SK-N-SH (cell line): ENCODE data around the gene SLC16A13. TPM values are rescaled to one million over a fixed set of nuclear protein-coding genes. Genes with fewer than 3 reads are reported as not detected.

Experiments used
- CTCF ChIA-PET: fragments of 300-600, 350-600 bp; formaldehyde crosslinking; extraction: SDS; loops from one replicate; lab custom pipeline; 2021; lab: Yijun Ruan, JAX
- POLR2A ChIA-PET: fragments of 350-600 bp; sonication (Branson Sonifier 250); formaldehyde crosslinking; extraction: SDS; loops from one replicate; lab custom pipeline; 2020; ENCODE audit warnings: antibody characterized with exemption, inconsistent platforms; lab: Yijun Ruan, JAX
- DNase-seq: peaks from one replicate; pipeline ENCODE4 v3.0.0; 2012
- H2AFZ ChIP-seq: fragments of 200-600 bp; sonication (generic); 2 replicates; pipeline ENCODE4 v1.8.1; 2016; ENCODE audit warnings: antibody characterized with exemption, mild to moderate bottlenecking, low read depth
- H3F3A ChIP-seq: fragments of 200-600 bp; sonication (generic); replicated peaks from 2 replicates; pipeline ENCODE3; 2016; ENCODE audit warnings: antibody characterized with exemption, mild to moderate bottlenecking; ENCODE audit not compliant: insufficient read depth
- H3K27ac ChIP-seq, 2 experiments: fragments of 200-500 bp in 1 of 2; fragments of 200-600 bp in 1 of 2; sonication (Bioruptor generic) in 1 of 2; sonication (generic), shearing (Covaris generic) in 1 of 2; 2 replicates each; pipeline versions ENCODE4 v1.5.1 to v1.6.1; 2014 to 2016; ENCODE audit warnings: low read depth in 2 of 2, inconsistent platforms in 1 of 2, low read length in 1 of 2, mild to moderate bottlenecking in 1 of 2, mixed read lengths in 1 of 2
- H3K27me3 ChIP-seq: fragments of 200-600 bp; sonication (generic), shearing (Covaris generic); 2 replicates; pipeline ENCODE4 v1.6.1; 2016; ENCODE audit warnings: mixed run types; ENCODE audit not compliant: insufficient read depth
- H3K36me3 ChIP-seq, 2 experiments: fragments of 200-500 bp in 1 of 2; fragments of 200-600 bp in 1 of 2; sonication (Bioruptor generic) in 1 of 2; sonication (generic) in 1 of 2; replicated peaks in 1 of 2; 2 replicates each; pipeline versions ENCODE3 to v1.5.1; 2014 to 2016; ENCODE audit warnings: low read length in 1 of 2, mild to moderate bottlenecking in 1 of 2; ENCODE audit not compliant: insufficient read depth in 2 of 2, control insufficient read depth in 1 of 2
- H3K4me1 ChIP-seq, 2 experiments: fragments of 200-500 bp in 1 of 2; fragments of 200-600 bp in 1 of 2; sonication (Bioruptor generic) in 1 of 2; sonication (generic), shearing (Covaris generic) in 1 of 2; 2 replicates each; pipeline versions ENCODE4 v1.5.1 to v1.6.1; 2014 to 2016; ENCODE audit warnings: low read depth in 1 of 2, low read length in 1 of 2, mixed run types in 1 of 2; ENCODE audit not compliant: insufficient read depth in 2 of 2, control insufficient read depth in 1 of 2
- H3K4me2 ChIP-seq: fragments of 200-600 bp; sonication (generic), shearing (Covaris generic); 2 replicates; pipeline ENCODE4 v1.6.1; 2017; ENCODE audit warnings: mixed run types
- H3K4me3 ChIP-seq, 2 experiments: fragments of 200-500 bp in 1 of 2; fragments of 200-600 bp in 1 of 2; sonication (Bioruptor generic) in 1 of 2; sonication (generic), shearing (Covaris generic) in 1 of 2; 2 replicates each; pipeline versions ENCODE4 v1.5.1 to v1.8.1; 2014 to 2016; ENCODE audit warnings: low read depth in 2 of 2, inconsistent platforms in 1 of 2, low read length in 1 of 2, mild to moderate bottlenecking in 1 of 2, mixed read lengths in 1 of 2, moderate library complexity in 1 of 2
- H3K79me2 ChIP-seq: fragments of 200-600 bp; sonication (generic); 2 replicates; pipeline ENCODE4 v1.8.1; 2017; ENCODE audit warnings: mild to moderate bottlenecking; ENCODE audit not compliant: insufficient read depth
- H3K9ac ChIP-seq: fragments of 200-600 bp; sonication (generic); 2 replicates; pipeline ENCODE4 v1.6.1; 2017; ENCODE audit warnings: mixed run types
- H3K9me2 ChIP-seq: fragments of 200-600 bp; sonication (generic); 2 replicates; pipeline ENCODE4 v1.6.1; 2017; ENCODE audit warnings: mixed run types
- H3K9me3 ChIP-seq: fragments of 200-600 bp; sonication (generic); 2 replicates; pipeline ENCODE4 v1.6.1; 2017; ENCODE audit warnings: mixed run types, mild to moderate bottlenecking, moderate library complexity
- H4K20me1 ChIP-seq: fragments of 200-600 bp; sonication (generic); 2 replicates; pipeline ENCODE4 v1.6.1; 2017; ENCODE audit warnings: mild to moderate bottlenecking, mixed run types; ENCODE audit not compliant: insufficient read depth
- ELF1 ChIP-seq: IDR thresholded peaks from 2 replicates; pipeline ENCODE4 v1.4.0; 2012
- EP300 ChIP-seq, 2 experiments: IDR thresholded peaks; 2 replicates each; pipeline versions ENCODE4 v1.4.0 to v1.6.1; 2012; ENCODE audit warnings: borderline replicate concordance in 1 of 2, low read depth in 1 of 2, low read length in 1 of 2
- EZH2phosphoT487 ChIP-seq: fragments of 200-600 bp; sonication (generic); IDR thresholded peaks from 2 replicates; pipeline ENCODE4 v1.6.1; 2017; ENCODE audit warnings: low read depth, mixed run types, mild to moderate bottlenecking, antibody characterized with exemption, moderate library complexity, borderline replicate concordance
- FOXM1 ChIP-seq: IDR thresholded peaks from 2 replicates; pipeline ENCODE4 v1.4.0; 2012; ENCODE audit warnings: low read depth, mild to moderate bottlenecking
- GABPA ChIP-seq: IDR thresholded peaks from 2 replicates; pipeline ENCODE4 v1.4.0; 2012; ENCODE audit warnings: low read depth, mild to moderate bottlenecking
- JUND ChIP-seq: IDR thresholded peaks from 2 replicates; pipeline ENCODE4 v1.4.0; 2012
- MAX ChIP-seq: IDR thresholded peaks from 2 replicates; pipeline ENCODE4 v1.4.0; 2012; ENCODE audit warnings: low read depth
- MEF2A ChIP-seq: IDR thresholded peaks from 2 replicates; pipeline ENCODE4 v1.4.0; 2012; ENCODE audit warnings: low read depth, borderline replicate concordance
- MXI1 ChIP-seq: IDR thresholded peaks from 2 replicates; pipeline ENCODE4 v1.6.1; 2012; ENCODE audit warnings: mild to moderate bottlenecking, low read depth, low read length, improper control_type of control experiment
- NRF1 ChIP-seq: IDR thresholded peaks from 2 replicates; pipeline ENCODE4 v1.6.1; 2012; ENCODE audit warnings: low read depth, mild to moderate bottlenecking, low read length
- PBX3 ChIP-seq: IDR thresholded peaks from 2 replicates; pipeline ENCODE4; 2012
- POLR2AphosphoS5 ChIP-seq: IDR thresholded peaks from 2 replicates; pipeline ENCODE4 v1.6.1; 2012; ENCODE audit warnings: low read depth, low read length
- RAD21 ChIP-seq: IDR thresholded peaks from 2 replicates; pipeline ENCODE4 v1.6.1; 2012; ENCODE audit warnings: mild to moderate bottlenecking, low read length
- RCOR1 ChIP-seq: fragments of 150-350 bp; IDR thresholded peaks from 2 replicates; pipeline ENCODE4 v1.6.1; 2017; ENCODE audit warnings: antibody characterized with exemption, low read length
- REST ChIP-seq: IDR thresholded peaks from 2 replicates; pipeline ENCODE4 v1.6.1; 2012; ENCODE audit warnings: mild to moderate bottlenecking, low read depth, low read length, moderate library complexity
- SIN3A ChIP-seq: IDR thresholded peaks from 2 replicates; pipeline ENCODE4 v1.6.1; 2012; ENCODE audit warnings: low read depth, mild to moderate bottlenecking, low read length, moderate library complexity, borderline replicate concordance
- SMC3 ChIP-seq: IDR thresholded peaks from 2 replicates; pipeline ENCODE4 v1.6.1; 2012; ENCODE audit warnings: low read depth, low read length, improper control_type of control experiment
- TCF12 ChIP-seq: IDR thresholded peaks from 2 replicates; pipeline ENCODE4 v1.4.0; 2012
- USF1 ChIP-seq: IDR thresholded peaks from 2 replicates; pipeline ENCODE4 v1.4.0; 2012; ENCODE audit warnings: low read depth, borderline replicate concordance
- USF2 ChIP-seq: fragments of 150-350 bp; IDR thresholded peaks from 2 replicates; pipeline ENCODE4 v1.6.1; 2017; ENCODE audit warnings: antibody characterized with exemption, low read length, low read depth, borderline replicate concordance
- ZBTB33 ChIP-seq: IDR thresholded peaks from 2 replicates; pipeline ENCODE4 v1.4.0; 2012; ENCODE audit warnings: low read depth, borderline replicate concordance
- WGBS: methylation state at CpG from one replicate; pipeline ENCODE4 v1.1.6; 2017; ENCODE audit warnings: low lambda C conversion rate; 5-methylcytosine and 5-hydroxymethylcytosine counted together
- polyA plus RNA-seq, 3 experiments: library from polyadenylated mRNA; depleted of rRNA; stranded (reverse); fragments of >200 nt; gene quantifications; 2 replicates each; pipeline ENCODE4 v1.2.3, GENCODE V29; 2012

The SLC16A13 gene
- polyA plus RNA-seq, 1 of the 3 experiments (the other 2 are of a cell fraction): 3.9 TPM

DNA sequence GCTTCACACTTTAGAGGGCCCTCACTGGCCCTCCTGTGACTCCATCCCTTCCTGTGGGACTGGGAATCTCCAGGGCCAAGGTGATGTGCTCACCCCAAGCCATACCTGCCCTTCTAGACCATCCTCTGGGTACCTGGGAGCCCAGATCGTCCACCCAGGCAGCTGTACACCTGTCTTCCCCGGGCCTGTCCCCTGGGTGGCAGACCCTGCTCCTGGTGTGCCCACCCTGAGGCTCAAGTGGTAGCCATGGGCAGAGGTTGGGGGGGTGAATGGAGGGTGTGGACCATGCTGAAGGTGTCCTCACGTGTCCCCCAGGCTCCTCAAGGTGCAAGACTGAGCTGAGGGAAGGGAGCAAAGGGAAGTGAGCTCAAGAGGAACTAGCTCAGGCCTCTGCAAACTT, 34.9 kb downstream of the SLC16A13 start:
- no peaks in the 10 kb centered on the region for H3K36me3 ChIP-seq
- no peak overlapping the region for H3K4me2 ChIP-seq
- H3K27ac ChIP-seq: no peak overlapping the region
- H3K9me3 ChIP-seq: no peaks in the 10 kb centered on the region
- no peak overlapping the region for H3K9ac ChIP-seq
- H3F3A ChIP-seq: no peaks in the 10 kb centered on the region
- DNase-seq: no peak
- H3K9me2 ChIP-seq: no peaks in the 10 kb centered on the region
- H3K4me3 ChIP-seq: no peak overlapping the region
- peaks cover 35% of the 10 kb centered on the region for H3K27me3 ChIP-seq
- no peak overlapping the region for H2AFZ ChIP-seq
- no peaks in the 10 kb centered on the region for H3K79me2 ChIP-seq
- ChIA-PET POLR2A (no interaction called here), CTCF (interaction anchor here (1.2 kb wide), 1 partner anchor 18 kb away, joined by 4 read pairs; no protein-coding TSS in a partner anchor)
- WGBS: 0% methylated on average over 1 of the region's 3 CpGs
- no peaks in the 10 kb centered on the region for H3K4me1 ChIP-seq
- H4K20me1 ChIP-seq: no peaks in the 10 kb centered on the region
- TF ChIP-seq MXI1 (no peak), REST (no peak), JUND (no peak), SIN3A (no peak), EP300 (IDR thresholded peaks at IDR 0.05; ENCODE audit: borderline replicate concordance in 1 of 2, low read depth in 1 of 2, low read length in 1 of 2) (no peak), EZH2phosphoT487 (no peak), RCOR1 (no peak), SMC3 (no peak), USF1 (no peak), RAD21 (no peak), FOXM1 (no peak), MEF2A (no peak), TCF12 (no peak), POLR2AphosphoS5 (no peak), ELF1 (no peak)

DNA sequence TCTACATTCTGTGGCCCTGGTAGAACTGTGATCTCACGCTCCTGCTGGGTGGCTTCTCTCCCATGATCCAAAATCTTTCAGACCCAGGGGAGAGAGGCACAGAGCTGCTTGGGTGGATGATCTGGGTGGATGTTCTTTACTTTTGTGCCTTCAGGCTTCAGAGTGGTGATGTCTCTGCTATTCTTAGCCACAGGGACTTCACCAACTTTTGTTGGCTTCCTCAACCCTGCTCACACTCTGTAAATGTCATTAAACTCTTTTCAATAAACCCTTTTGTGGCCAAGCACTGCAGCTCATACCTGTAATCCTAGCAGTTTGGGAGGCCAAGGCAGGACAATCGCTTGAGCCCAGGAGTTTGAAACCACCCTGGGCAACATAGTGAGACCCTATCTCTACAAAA, 36.6 kb downstream of the SLC16A13 start:
- Histone ChIP-seq H3K9me3 (no peaks in the 10 kb centered on the region), H3K9ac (no peak overlapping the region), H3K4me1 (no peaks in the 10 kb centered on the region), H3K4me3 (no peak overlapping the region), H3K27me3 (peaks cover 40% of the 10 kb centered on the region), H3K9me2 (no peaks in the 10 kb centered on the region), H3F3A (no peaks in the 10 kb centered on the region), H3K4me2 (no peak overlapping the region), H4K20me1 (no peaks in the 10 kb centered on the region), H3K27ac (no peak overlapping the region), H3K36me3 (no peaks in the 10 kb centered on the region), H3K79me2 (no peaks in the 10 kb centered on the region), H2AFZ (no peak overlapping the region)
- 13% methylated on average over 2 of the region's 2 CpGs for WGBS
- CTCF ChIA-PET: interaction anchor here (0.8 to 2.0 kb wide), 5 partner anchors 18 to 65 kb away, joined by 3 to 7 read pairs (median 3); no protein-coding TSS in a partner anchor
- DNase-seq: no peak
- POLR2A ChIA-PET: no interaction called here
- TF ChIP-seq MAX (no peak), EP300 (IDR thresholded peaks at IDR 0.05; ENCODE audit: borderline replicate concordance in 1 of 2, low read depth in 1 of 2, low read length in 1 of 2) (no peak), SIN3A (no peak), USF2 (no peak), RAD21 (no peak), NRF1 (no peak), ZBTB33 (no peak), SMC3 (no peak), PBX3 (no peak), GABPA (no peak)
